GM21381 (cell line): ENCODE measurements around the gene PSMD1.
"Not testable (repeated sequence)": the region's sequence is repeated elsewhere in the genome, so short reads cannot be mapped to it uniquely, and the experiment has no call there.

Experiments
- ATAC-seq: cut with Tn5 transposase; IDR thresholded peaks from one replicate; pipeline ENCODE4 v1.9.1; 2021; ENCODE audit warnings: mild to moderate bottlenecking, moderate library complexity; ENCODE audit not compliant: unreplicated experiment

The PSMD1 gene

GRCh38 chr2:231052494-231053451, 3.9 kb upstream of the PSMD1 start:
- peak; percentile 63 for ATAC-seq

- ATAC-seq = no peak
These were observed 2.8 kb upstream of the PSMD1 start for GRCh38 chr2:231053846-231054245.

- ATAC-seq = no peak
These were observed 923 bp downstream of the PSMD1 start for GRCh38 chr2:231057590-231057989.

- ATAC-seq = no peak
These were observed 2.3 kb downstream of the PSMD1 start for GRCh38 chr2:231058761-231059550.

GRCh38 chr2:231059756-231060155, 3.1 kb downstream of the PSMD1 start:
- ATAC-seq = no peak

- no peak for ATAC-seq
These were observed 6.1 kb downstream of the PSMD1 start for GRCh38 chr2:231062776-231063175.

GRCh38 chr2:231063347-231063746, 6.7 kb downstream of the PSMD1 start:
- no peak for ATAC-seq

- ATAC-seq = no peak
These were observed 9.3 kb downstream of the PSMD1 start for GRCh38 chr2:231065966-231066365.

GRCh38 chr2:231067531-231067930, 10.9 kb downstream of the PSMD1 start:
- ATAC-seq = not testable (repeated sequence)

- no peak for ATAC-seq
These were observed 12.0 kb downstream of the PSMD1 start for GRCh38 chr2:231068525-231069222.

GRCh38 chr2:231069379-231070054, 12.8 kb downstream of the PSMD1 start:
- no peak for ATAC-seq

GRCh38 chr2:231084565-231084964, 27.9 kb downstream of the PSMD1 start:
- ATAC-seq = no peak

GRCh38 chr2:231088754-231089153, 32.1 kb downstream of the PSMD1 start:
- no peak for ATAC-seq

- ATAC-seq = no peak
These were observed 37.3 kb downstream of the PSMD1 start for GRCh38 chr2:231093933-231094332.

GRCh38 chr2:231094736-231095346, 38.2 kb downstream of the PSMD1 start:
- no peak for ATAC-seq

- no peak for ATAC-seq
These were observed 43.3 kb downstream of the PSMD1 start for GRCh38 chr2:231099918-231100317.

GRCh38 chr2:231100321-231100720, 43.7 kb downstream of the PSMD1 start:
- ATAC-seq = not testable (repeated sequence)

GRCh38 chr2:231100990-231101389, 44.3 kb downstream of the PSMD1 start:
- ATAC-seq = no peak

GRCh38 chr2:231102772-231103171, 46.1 kb downstream of the PSMD1 start:
- no peak for ATAC-seq

GRCh38 chr2:231104115-231104713, 47.5 kb downstream of the PSMD1 start:
- ATAC-seq = peak; percentile 66
